Activated naive CD4-positive, alpha-beta T cell treated with Interleukin-2 at 50 U/mL for 16 hours (primary cell): ENCODE data around the gene TMEM178A.

Experiments
- DNase-seq: peaks from one replicate; pipeline ENCODE4 v3.0.0-alpha.2; 2020

Gene TMEM178A

DNA sequence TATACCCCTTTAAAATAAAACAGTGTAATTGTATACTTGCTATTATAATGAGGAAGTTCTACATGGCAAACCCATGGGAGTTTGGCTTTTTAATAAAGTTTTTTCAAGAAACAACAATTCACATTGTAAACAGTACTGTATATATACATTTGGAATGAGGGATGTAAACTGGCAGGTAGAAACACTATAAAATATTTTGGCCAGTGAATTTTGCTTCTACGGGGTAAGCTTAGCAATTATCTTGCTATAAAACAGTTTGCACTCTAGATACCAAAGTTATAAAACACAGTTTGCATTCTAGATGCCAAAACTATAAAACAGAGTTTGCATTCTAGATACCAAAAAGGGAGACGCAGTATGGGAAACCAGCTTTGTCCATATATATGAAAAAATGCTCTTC is 96.7 kb downstream of the TMEM178A start:
- DNase-seq, result no peak
